RPMI8226 (cell line): ENCODE measurements around the gene SNCG.
"Not testable (repeated sequence)": the region's sequence is repeated elsewhere in the genome, so short reads cannot be mapped to it uniquely, and the experiment has no call there.

Source experiments
- DNase-seq: peaks from one replicate; pipeline ENCODE4 v3.0.0-alpha.2; 2015

Gene SNCG

DNA sequence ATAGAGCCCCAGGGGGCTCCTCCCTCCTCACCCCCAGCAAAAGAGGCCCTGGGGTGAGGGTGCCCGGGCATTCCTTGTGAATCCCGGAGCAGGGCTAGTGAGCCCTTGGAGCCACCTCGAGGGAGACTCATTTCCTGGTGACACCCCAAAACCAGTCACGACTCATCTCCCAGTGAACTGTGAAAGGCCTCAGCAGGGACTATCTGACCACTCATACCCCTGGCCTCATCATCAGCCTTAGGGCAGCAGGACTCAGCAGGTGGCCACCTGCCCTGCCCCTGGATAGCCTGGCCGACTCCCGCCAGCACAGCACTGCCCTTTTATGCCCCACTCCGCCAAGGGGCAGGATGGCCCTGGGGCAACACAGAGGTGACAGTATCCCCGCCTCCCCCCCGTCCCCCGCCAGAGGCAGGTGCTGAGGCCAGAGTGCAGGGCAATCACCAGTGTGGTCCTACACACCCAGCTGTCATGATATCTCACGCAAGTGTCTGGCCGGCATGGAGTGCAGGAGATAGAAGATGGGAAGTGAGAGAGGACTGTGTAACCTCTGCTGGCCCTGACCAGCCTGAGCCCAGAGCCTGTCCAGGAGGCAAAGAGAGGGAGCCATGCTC, 3.2 kb downstream of the SNCG start:
- DNase-seq, result no peak

GRCh38 chr10:86962136-86962980, 4.0 kb downstream of the SNCG start:
- no peak for DNase-seq

- no peak for DNase-seq
Observed at GRCh38 chr10:86962981-86963310, 4.5 kb downstream of the SNCG start.

GRCh38 chr10:86963341-86963919, 5.0 kb downstream of the SNCG start:
- no peak for DNase-seq

DNA sequence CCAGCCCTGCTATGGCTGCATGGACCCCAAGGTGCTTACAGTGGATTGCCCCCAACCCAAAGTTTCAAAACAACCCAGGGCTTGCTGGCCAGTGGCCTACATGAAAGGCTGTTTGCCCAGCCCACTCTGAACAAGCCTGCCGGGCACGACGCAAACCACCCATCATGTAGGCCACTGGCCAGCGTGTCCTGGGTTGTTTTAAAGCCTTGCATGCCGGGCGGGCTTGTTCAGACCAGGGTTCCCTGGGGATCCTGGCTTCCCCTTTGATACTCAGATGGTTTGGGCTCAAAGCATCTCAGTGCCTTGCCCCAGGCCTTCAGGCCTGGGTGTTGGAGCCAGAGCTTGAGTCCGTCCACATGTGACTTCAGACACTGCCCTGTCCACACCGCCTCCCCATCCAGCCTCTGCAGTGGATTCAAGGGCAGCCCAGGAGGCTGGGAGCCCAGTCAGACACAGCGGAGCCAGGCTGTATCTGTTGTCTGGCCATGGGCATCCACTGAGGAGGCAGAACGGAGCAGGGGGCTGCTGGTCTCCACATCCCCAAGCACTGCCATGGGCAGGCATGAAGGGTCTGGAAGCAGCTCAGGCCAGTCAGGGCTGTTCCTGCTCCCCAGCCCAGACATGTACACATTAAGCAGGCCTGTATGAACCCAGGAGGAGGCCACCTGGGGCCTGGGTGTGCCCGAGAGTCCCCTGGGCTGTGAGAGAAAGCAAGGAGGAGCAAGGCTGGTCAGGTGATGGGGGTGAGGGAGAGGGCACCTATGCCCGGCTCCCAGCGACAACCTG, 5.9 kb downstream of the SNCG start:
- DNase-seq, result no peak

DNA sequence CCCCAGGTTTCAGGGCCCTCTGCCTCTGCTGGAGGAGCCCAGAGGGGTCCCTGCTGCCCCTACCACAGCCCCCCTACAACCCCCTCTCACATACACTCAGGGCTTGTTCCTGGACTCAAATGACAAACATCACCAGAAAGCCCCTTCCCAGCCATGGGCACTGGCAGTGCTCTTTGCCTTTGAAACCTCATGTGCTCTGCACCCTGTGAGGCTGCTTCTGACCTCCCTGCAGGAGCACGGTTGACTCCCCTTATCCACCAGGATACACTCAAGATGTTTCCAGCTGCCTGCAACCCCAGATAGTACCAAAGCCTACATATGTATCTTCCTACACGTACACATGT, 6.4 kb downstream of the SNCG start:
- DNase-seq, result no peak

DNA sequence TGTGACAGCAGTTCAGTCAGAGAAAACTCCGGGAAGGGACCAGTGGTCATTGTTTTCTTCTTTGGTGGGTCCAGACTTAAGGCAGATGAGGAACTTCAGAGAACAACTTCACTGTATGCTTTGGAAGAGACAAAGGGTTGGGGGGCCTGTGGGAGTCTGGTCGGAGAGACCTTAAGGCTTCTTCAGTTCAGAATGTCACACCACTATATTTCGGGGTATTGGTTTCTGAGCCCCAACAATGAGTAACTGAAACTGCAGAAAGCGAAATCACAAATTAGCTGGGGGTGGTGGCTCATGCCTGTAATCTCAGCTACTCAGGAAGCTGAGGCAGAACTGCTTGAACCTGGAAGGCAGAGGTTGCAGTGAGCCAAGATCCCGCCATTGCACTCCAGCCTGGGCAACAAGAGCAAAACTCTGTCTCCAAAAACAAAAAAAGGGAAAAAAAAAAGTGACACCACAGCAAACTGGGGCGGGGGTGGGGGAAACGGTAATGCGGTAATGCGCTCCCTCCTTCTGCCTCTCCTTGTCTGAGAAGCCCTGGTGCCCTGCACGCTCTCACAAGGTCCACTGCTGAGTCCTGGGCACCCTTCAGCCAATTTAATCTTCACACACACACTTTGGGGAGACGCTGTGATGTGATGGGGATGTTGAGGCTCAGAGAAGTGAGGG, 7.7 kb downstream of the SNCG start:
- no peak for DNase-seq

GRCh38 chr10:86967481-86967941, 9.1 kb downstream of the SNCG start:
- DNase-seq, result no peak

- DNase-seq, result no peak
Observed at GRCh38 chr10:86968271-86968993, 10.0 kb downstream of the SNCG start, which contains the start of gene ADIRF. ADIRF (plus strand) TSS chr10:86968482; CDS start chr10:86968545, 63 bp downstream.

GRCh38 chr10:86968994-86969355, 10.6 kb downstream of the SNCG start:
- DNase-seq, result no peak

- DNase-seq, result no peak
Observed at GRCh38 chr10:86969421-86970041, 11.1 kb downstream of the SNCG start.

GRCh38 chr10:86970162-86970981, 12.0 kb downstream of the SNCG start:
- no peak for DNase-seq

DNA sequence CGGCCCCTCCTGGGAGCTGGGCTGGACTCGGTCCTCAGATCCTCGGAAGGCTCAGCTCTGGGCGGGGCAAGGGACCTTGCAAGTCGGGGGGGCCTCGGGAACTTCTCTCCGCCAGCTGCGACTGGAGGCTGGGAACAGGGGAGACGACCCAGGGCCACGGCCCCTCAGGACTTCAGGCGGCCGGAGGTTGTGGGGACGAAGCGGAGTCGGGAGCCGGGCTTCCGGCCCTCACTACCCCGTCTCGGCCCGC, 12.5 kb downstream of the SNCG start:
- DNase-seq, result no peak

DNA sequence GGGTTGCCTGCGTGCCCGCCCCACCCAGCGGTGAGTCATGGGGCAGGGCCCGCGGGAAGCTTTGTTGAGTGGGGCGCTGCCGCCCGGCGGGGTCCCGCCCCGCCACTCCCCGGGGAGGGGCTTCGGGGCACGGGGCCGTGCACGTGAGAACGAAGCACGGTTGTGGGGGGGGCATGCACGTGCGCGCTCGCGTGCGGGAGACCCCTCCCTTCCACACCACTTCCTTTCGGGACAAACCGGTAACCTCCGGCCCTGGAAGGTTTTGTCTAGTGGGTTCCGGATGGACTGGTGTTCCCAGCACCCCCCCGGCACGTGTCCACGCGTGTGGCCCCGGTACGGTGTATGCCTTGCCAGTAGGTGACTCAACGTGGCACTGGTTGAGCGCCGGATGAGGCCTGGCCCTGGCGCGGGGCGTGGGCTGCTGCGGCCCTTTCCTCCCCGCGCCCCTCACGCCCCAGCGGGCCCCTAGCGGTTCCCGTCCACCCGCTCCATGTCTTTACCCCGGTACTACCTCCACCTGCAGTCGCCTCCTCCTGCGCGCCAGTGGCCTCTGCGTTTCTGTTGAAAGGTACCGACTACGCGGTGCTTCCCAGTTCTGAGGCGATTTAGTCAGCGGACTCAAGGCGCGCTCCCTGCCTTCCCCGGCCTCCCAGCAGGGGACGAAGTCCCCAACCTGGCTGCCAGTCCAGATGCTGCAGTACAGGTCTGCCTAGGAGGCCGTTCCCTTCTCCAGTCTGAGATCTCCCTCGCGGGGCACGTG, 13.0 kb downstream of the SNCG start:
- peak; percentile 71 for DNase-seq

- no peak for DNase-seq
Observed at GRCh38 chr10:86972613-86973380, 14.4 kb downstream of the SNCG start.

- no peak for DNase-seq
Observed at GRCh38 chr10:86974484-86974883, 16.1 kb downstream of the SNCG start.

GRCh38 chr10:86976362-86977056, 18.1 kb downstream of the SNCG start:
- no peak for DNase-seq

DNA sequence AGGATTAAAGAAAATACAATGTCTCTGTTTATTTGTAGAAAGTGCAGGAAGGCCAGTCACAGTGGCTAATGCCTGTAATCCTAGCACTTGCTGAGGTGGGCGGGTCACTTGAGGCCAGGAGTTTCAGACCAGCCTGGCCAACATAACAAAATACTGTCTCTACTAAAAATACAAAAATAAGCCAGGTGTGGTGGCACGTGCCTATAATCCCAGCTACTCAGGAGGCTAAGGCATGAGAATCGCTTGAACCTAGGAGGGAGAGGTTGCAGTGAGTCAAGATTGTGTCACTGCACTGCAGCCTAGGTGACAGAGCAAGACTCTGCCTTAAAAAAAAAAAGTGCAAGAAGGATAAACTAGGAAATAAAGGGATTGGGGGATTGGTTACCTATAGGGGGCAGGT, 20.1 kb downstream of the SNCG start:
- DNase-seq, result not testable (repeated sequence)

DNA sequence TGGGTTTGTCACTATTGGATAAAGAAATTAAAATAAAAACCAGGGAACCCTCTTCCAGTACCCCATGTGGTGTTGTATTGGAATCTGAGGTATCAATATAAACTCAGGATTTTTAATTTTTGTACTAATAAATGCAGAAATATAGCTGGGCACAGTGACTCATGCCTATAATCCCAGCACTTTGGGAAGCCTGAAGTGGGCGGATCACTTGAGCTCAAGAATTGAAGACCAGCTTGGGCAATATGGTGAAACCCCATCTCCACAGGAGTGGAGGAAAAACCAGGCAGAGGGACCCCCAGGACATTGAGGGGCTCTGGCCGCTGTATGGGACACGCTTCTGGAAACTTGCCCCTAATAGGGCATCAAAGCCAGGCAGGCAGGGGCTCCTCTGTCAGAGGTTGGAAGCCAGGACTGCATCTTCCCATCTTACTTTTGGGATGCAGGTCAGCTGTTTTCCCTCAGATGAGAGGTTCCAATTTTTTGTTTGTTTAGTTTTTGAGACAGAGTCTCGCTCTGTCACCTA, 21.0 kb downstream of the SNCG start:
- no peak for DNase-seq
